IPS DF 4.7 (cell line): ENCODE data around the gene REL.
"Not testable (repeated sequence)": the region's sequence is repeated elsewhere in the genome, so short reads cannot be mapped to it uniquely, and the experiment has no call there.

Source experiments
- DNase-seq: peaks from one replicate; pipeline ENCODE4 v3.0.0-alpha.2; 2013; ENCODE audit warnings: low spot score; ENCODE audit errors: extremely low read depth

The REL gene

DNA sequence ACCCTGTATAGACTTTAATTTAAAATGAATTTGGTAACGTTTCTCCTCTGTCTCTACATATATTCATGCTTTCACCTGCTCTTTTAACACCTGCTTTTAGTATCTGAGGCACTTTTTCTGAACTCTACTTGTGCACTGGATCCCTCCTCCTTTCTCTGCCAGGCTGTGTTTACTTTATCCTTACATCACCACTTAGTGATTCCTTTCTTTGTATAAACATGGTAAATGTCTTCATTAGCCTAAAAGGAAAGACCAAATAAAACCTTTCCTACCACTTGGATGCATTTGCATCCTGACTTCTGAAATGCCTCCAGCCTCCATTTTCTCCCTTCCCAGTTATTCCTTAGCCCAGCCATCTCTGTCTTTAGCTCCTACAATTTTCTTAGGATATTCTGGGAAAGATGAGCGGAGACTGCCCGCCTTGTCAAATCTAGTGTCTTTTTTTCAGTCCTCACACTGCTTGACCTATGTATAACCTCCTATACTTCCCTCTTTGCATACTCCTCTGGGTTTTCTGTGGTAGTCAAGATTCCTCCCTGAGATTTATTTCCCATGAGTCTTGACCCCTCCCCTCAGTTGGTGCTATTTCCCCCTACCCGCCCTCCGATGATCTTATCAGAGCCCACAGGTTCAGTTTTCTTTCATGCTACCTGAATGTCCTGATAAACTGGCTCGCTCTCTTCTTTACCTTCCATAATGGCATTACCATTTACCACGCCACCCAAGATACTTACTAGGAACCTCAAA lies 44.8 kb downstream of the REL start:
- no peak for DNase-seq

DNA sequence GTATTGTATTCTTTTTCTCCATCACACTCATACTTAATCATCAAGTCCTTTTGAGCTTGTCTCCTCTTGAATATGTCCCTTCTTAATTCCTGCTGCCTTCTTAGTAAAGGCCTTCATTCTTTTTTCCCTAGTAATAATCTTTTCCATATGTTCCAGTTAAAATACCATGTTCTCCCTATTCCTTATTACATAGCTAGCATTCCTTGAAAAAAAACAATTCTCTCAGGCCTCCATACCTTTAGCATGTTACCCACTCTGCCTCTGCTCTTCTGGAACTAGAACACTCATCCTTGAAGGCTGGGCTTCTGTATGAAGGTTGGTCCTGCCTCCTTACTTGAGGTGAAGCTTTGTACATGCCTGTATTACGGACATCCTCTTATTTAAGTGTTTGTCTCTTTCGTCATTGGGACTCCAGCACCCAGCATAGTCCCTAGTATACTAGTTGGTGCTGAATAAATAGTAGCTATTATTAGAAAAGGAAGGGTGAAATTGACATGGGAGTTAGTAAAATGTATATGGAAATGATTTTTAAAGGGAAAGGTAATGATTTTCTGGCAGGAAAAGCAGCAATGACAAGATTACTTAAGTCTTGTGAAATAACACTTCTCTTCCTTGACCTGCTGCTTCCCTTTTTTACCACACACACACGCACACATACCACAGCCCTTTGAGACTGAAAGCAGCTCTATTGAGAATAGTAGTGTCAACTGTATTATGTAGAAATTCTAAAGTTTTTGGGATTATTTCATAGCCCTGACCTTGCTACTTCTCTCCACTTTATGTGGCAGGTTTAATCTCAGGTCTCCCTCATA lies 45.6 kb downstream of the REL start:
- no peak for DNase-seq

DNA sequence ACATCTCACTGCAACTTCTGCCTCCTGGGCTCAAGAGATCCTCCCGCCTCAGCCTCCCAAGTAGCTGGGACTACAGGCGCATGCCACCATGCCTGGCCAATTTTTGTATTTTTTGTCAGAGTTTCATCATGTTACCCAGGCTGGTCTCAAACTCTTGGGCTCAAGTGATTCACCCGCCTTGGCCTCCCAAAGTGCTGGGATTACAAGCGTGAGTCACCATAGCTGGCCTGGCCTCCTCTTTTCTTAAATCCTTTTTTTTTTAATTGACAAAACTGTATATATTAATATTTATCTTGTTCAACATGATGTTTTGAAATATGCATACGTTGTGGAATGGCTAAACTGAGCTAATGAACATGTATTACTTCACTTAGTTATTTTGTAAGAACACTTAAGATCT lies 50.7 kb downstream of the REL start:
- DNase-seq, result not testable (repeated sequence)

DNA sequence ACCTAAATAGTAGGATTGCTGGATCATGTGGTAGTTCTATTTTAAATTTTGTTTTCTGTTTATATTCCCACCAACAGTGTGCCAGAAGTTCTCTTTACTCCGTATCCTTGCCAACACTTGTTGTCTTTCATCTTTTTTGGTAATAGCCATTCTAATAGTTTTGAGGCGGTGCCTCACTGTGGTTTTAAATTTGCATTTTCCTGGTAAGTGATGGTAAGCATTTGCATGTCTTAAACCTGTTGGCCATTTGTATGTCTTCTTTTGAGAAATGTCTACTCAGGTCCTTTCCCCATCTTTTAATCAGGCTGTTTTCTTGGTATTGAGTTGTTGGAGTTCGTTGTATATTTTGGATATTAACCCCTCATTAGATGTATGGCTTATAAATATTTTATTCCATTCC lies 51.6 kb downstream of the REL start:
- no peak for DNase-seq

DNA sequence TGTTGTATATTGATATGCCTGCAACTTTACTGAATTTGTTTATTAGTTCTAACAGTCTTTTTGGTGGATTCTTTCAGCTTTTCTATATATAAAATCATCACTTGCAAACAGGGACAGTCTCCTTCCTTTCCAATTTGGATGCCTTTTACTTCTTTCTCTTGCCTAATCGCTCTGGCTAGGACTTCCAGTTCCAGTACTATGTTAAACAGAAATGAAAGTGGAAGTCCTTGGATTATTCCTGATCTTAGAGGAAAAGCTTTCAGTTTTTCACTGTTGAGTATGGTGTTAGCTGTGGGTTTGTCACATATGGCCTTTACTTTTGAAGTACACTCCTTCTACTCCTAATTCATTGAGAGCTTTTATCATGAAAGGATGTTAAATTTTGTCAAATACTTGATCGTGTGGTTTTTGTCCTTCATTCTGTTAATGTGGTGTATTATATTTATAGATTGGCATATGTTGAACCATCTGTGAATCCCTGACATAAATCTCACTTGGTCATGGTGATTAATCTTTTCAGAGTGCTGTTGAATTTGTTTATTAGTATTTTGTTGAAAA lies 52.9 kb downstream of the REL start:
- no peak for DNase-seq

DNA sequence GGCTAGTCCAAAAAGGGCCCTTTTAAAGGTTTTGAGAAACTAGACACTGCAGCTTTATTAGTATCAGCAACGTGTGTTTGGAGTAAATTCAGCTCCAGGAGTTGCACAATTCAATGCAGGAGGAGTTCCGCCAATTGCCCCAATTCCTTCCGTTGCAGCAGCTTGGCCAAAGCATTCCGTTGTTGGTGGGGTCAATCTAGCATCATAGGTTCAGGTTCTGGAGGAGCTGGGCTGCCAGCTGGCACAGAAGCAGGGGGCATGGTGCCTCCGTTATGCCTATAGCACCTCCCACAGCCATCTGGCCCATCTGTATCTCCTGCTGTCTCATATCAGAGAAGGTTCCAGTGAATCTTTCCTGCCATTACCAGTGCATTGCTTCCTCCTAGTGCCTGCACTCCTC lies 55.4 kb downstream of the REL start:
- no peak for DNase-seq

DNA sequence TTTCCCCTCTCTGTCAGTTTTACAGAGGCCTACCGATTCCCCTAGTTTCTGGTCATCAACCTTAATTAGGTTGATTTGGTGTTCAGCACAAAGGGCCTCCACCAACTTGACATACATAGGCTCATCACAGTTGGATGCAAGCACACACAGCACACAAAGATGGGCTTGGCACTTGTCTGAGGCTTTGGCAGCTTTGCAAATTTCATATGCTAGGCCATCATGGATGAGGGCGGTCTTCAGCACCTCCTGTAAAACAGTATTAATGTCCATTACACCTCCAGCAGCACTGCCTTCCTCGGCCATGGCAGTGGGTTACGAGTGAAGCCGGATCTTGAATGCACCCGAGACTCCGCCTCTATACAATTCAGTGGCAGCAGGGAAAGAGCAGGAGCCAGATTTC lies 56.9 kb downstream of the REL start:
- no peak for DNase-seq

DNA sequence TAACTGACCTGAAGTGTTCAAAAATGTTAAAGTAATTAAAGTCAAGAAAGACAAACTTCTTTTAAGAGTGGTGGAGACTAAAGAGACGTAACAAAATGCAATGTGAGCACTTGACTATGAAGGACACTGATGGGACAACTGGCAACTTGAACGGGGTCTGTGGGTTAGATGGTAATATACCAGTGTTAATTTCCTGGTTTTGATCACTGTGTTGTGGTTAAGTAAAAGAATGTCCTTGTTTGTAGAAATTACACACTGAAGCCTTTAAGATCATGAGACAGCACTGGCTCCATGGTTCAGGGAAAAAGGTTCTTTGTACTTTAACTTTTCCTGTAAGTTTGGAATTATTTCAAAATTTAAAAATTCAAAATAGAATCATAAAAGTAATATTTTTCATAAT lies 58.2 kb downstream of the REL start:
- DNase-seq, result no peak

DNA sequence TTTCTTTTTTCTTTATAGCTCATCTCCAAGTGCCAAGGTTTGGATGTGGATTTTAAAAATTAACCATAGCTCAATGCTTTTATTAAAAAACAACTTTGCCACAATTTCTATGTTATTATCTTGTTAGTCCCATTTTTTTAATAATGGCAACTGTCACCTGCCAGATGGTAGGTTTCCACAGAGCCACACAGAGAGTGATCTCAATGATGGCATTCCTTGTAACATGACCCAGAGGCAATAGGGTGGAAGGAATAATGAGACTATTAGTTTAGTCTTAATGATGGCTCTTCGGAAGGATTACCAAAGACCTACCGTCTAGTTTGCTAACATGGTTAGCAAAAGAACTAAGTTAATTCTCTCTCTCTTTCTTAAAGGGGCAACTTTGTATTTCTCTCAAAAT lies 64.0 kb downstream of the REL start:
- DNase-seq, result no peak

DNA sequence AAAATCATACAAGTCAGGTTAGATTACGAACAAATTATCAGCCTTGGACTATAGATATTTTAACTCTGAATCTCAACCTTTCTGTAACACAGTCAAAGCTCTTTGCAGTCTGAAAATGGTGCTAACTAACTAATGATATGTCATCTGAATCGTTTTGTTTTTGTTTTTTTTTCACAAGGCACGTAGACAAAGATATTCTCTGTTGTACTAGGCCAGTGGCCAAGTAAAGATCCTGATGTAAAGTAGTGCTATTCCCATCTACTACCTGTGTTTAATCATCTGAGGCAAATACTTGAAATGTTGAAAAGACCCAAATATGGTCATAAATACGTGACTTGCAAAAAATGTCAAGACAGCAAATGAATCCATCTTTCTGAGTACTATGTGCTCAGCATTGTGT lies 65.7 kb downstream of the REL start:
- no peak for DNase-seq

DNA sequence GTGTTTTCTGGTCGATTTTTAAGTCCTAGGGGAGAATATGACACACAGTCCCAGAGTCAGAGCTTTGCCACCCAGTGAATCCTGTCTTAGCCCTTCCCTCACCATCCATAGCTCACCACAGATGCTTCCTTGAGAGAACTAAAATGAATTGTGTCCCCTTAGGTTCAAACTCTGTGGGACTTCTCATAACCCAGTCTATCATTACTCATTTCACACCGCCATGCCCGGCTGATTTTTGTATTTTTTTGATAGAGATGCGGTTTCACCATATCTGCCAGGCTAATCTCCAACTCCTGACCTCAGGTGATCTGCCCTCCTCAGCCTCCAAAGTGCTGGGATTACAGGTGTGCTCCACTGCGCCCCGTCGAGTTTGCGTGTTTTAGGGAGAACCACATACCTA lies 66.8 kb downstream of the REL start:
- no peak for DNase-seq

DNA sequence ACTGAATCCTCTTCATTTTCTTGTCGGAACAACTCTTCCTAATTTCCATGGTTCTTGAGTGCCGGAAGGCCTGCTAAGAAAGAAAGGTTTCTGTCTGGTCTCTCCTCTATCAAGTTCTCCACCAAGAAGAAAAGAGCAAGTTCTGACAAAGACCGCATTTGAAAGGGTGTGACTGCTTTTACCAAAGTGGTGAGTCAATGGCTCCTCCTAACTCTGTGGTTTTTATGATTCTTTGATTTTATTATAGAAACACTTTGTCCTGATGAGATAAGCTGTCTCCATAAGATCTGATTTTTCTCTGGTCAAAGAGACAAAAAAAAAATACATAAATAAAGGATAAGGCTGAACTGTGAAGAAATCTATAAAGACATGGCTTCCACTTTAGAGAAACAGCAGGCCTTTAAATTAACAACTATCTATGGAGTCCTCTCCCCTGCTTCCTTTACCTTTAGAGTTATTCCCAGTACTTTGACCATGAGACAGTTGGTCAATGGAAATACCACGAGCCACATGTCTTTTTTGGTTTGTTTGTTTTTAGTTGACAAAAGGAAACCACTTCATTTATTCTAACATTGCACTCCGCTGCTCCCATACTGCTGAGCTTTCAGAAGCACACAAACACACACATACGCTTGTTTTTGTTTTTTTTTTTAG lies 67.7 kb downstream of the REL start:
- DNase-seq, result no peak

DNA sequence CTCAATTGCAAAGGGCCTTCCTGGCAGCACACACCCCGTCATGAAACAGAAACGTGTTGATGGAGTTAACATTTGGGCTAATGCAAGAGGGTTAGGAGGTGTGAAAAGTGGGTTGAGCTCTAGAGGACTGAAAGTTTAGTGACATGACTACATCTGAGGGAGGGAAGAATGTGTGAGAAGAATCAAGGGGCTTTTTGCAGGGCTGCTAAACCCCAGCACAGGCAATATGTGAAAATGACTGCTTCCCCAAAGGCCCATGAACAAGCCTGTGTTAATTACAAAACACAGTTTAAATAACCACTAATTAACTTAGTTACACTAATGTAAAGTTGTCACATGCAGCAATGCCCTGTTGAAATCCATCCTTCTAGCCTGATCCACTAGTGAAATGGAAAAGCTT lies 72.8 kb downstream of the REL start:
- no peak for DNase-seq

DNA sequence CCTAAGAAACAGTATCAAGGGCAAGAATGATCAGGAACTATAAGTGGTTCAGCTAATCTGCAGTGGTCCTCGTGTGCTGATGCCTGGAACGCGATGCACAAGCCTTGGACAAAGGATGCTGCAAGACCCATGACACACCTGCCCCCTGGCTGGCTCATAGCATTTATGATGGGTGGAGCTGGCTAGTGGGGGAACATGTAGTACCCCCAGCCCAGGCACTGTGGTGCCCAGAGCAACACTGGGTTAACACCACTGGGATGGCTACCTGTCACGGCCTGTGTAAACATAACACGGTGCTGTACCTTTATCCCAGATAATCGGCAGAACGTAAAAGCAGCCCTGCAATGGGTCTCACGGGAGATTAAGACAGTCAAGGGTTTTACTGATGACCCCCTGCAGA lies 75.8 kb downstream of the REL start:
- no peak for DNase-seq

DNA sequence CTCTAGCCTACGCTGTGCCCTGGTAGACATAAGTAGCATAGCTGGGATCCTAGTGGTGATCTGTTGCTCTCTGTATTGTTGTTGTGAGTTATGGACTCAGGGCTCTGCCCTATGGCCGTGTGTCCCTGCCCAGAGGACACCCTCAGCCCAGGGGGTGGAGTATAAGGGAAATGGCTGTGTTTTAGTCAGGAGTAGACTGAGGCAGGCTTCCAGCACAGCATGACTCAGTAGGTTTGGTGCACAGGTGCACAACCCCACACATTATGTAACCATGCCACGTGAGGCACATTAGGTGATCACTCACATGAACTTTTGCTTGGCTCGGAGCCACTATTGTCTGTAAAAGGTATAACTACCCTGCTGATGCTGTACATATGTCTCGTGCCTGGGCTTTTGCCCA lies 76.3 kb downstream of the REL start:
- DNase-seq, result no peak

DNA sequence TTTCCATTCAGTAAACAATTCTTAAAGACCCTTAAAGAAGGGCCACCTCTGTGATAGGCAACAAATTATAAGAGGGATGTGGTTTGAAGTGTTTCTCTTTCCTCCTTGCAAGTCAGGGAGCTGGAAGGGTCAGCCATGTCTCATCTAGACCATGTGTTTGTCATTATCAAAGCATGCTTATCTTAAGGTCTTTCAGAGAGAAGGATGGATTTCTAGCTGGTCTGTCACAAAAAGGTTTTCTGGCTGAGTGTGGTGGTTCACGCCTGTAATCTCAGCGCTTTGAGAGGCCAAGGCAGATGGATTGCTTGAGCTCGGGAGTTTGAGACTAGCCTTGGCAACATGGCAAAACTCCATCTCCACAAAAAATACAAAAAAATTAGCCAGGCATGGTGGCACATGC lies 77.0 kb downstream of the REL start:
- no peak for DNase-seq

DNA sequence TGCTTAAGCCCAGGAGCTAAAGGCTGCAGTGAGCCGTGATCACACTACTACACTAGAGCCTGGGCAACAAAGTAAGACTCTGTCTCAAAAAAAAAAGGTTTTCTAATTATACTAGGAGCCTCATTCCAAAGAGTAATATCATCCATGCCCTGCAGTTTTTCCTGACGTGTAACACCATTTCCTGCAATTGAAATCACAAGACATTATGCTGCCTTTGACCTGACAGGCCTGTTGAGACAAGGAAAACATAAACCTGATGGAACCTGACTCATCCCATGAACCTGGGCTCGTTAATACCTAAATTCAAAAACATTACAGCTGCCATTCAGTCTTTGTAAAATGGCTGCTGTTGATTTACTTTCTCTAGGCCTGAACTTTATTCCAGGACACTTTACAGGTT lies 77.4 kb downstream of the REL start:
- no peak for DNase-seq

DNA sequence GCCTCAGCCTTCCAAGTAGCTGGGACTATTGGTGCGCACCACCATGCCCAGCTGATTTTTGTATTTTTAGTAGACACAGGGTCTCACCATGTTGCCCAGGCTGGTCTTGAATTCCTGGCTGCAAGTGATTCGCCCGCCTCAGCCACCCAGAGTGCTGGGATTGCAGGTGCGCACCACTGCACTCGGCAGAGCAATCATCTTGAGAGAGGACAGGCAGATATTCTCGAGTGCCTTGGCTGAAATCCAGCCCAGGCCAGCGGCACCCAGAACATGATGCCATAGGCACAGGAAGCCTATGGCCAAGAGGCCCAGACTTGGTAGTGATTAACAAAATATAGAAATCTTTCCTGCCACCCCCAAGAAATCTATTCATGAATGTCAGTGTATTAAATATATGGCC lies 78.1 kb downstream of the REL start:
- no peak for DNase-seq

DNA sequence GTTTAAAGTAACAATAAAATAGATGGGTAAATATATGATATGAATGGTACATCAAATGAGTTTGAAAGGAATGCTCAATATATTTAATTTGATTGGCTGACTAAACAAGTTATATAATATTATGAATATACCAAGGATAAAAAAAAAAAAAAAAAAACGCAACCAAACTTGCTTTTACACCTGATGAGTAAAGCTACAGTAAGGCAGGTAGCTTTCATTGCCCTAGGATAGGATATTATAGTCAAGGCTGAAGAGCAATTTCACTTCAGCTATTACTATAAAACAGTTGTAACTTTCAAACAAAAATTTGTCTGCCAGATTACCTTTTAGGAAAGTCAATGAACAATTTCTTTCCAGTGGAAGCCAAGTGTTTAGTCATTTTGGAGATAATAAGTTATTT lies 79.3 kb downstream of the REL start:
- DNase-seq, result no peak

DNA sequence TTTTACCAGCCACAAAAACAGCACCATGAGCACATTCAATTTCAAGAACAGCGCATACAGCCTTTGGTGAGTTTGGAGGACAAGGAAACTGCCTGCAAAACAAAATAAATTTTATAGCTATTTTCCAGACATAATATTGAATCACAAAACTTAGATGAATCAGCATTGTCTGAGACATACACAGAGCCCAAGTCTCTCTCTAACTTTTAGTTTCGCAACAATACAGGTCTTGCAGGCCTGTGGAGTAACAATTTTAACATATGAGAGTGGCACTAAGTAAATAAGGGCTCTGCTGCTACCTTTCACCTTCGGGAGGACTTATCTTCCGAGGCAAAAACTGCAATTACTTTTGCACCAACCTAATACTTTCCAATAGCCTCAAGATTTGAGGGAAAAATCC lies 80.1 kb downstream of the REL start:
- no peak for DNase-seq

DNA sequence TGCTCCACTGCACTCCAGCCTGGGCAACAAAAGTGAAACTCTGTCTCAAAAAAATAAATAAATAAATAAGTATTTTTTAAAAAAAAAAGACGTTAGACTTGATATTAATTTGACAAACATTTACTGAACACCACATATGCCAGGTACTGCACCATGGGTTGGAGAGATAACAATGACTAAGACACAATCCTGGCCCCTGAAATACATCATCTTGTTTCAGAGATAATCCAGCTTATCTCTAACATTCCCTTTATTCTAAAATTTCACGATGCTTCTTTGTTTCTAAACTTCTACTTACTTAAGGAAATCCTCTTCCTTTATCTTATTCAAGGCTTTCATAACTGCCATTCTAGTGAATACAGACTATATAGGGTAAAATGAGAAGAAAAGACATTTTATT lies 81.2 kb downstream of the REL start:
- DNase-seq, result no peak

DNA sequence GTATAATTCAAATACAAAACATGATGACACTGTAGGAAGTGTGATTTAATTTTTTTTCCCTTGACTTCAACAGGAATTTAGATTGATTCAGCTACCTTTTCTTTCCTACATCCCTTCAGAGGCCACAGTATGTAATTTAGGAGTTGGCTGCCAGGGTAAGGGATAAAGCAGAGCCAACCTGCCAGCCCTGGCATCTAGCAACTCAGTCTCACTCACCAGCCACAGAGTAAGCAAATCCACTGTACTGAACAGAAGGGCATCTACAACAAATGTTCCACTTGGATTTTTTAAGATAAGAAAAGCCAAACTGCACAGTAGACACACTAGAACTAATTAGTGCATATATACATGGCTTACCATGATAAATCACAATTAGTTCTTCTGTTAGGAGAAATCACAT lies 81.8 kb downstream of the REL start:
- no peak for DNase-seq
